Measurements from ENCODE around the gene DGCR2. TPM values are rescaled to one million over a fixed set of nuclear protein-coding genes. Genes with fewer than 3 reads are reported as not detected.

DGCR2 gene
- total and polyA plus RNA-seq, 2 of the 4 experiments (the other 2 are of a cell fraction), result 17.2 to 35.4 TPM

- H2BK15ac ChIP-seq (ENCODE audit: low read depth, low read length), result no peak overlapping the region
- H2BK120ac ChIP-seq (ENCODE audit: low read depth, low read length), result no peak overlapping the region
- H4K91ac ChIP-seq (ENCODE audit: insufficient read depth, low read depth, low read length), result no peak overlapping the region
- H4K8ac ChIP-seq (ENCODE audit: low read depth in 2 of 2, low read length in 2 of 2), result no peak overlapping the region
- no peaks in the 10 kb centered on the region for H4K20me1 ChIP-seq (ENCODE audit: insufficient read depth, low read length)
- 43% methylated on average over 1 of the region's 4 CpGs; no CpG with 5 or more reads in 1 of the 2 experiments for WGBS, 2 experiments (ENCODE audit: extremely low coverage in 2 of 2, insufficient read length in 1 of 2)
- no peaks in the 10 kb centered on the region for H3K79me1 ChIP-seq (ENCODE audit: low read depth in 1 of 2, low read length in 2 of 2)
- no peak overlapping the region for H3K56ac ChIP-seq (ENCODE audit: extremely low read depth, insufficient read depth, low read length)
- no peak overlapping the region for H2AK9ac ChIP-seq (replicated peaks; ENCODE audit: low read depth, low read length, poor library complexity)
- H2AFZ ChIP-seq (replicated peaks; ENCODE audit: low read length, poor library complexity), result no peak overlapping the region
- H3K4ac ChIP-seq (ENCODE audit: low read depth, low read length), result no peak overlapping the region
- no peaks in the 10 kb centered on the region for H3K36me3 ChIP-seq (ENCODE audit: control insufficient read depth, insufficient read depth, low read length)
- H4K5ac ChIP-seq (ENCODE audit: low read depth, low read length), result no peak overlapping the region
- no peak overlapping the region for H3K27ac ChIP-seq (ENCODE audit: insufficient read depth, low read length)
- ChIA-PET POLR2A (ENCODE audit: unreplicated experiment) (no interaction called here), CTCF (no interaction called here)
- H3K18ac ChIP-seq (ENCODE audit: low read depth, low read length), result no peak overlapping the region
- no peaks in the 10 kb centered on the region for H3K9me3 ChIP-seq (ENCODE audit: control insufficient read depth, insufficient read depth, low read length)
- no TSS peak for BruUV-seq (replicated peaks)
- in situ Hi-C loops (cut with MboI; ENCODE audit: low sequenced_read_pairs) (no loop called here), intact Hi-C loops (cut with micrococcal nuclease) (no loop called here), dilution Hi-C loops (cut with HindIII; ENCODE audit: low sequenced_read_pairs, unreplicated experiment) (no loop called here)
- no peak overlapping the region for H3K14ac ChIP-seq (replicated peaks; ENCODE audit: low read depth, low read length)
- no peak overlapping the region for H3K9ac ChIP-seq (ENCODE audit: low read depth, low read length)
- H3K27me3 ChIP-seq (ENCODE audit: control insufficient read depth, insufficient read depth, low read length), result peaks cover 19% of the 10 kb centered on the region
- no peak overlapping the region for H2BK5ac ChIP-seq (ENCODE audit: low read depth, low read length, poor library complexity, severe bottlenecking)
- H3K4me1 ChIP-seq (ENCODE audit: control insufficient read depth, insufficient read depth, low read length), result no peaks in the 10 kb centered on the region
- H2AK5ac ChIP-seq (ENCODE audit: low read depth, low read length), result no peak overlapping the region
- TF ChIP-seq FOS (IDR thresholded peaks at IDR 0.05; ENCODE audit: low read depth, low read length) (no peak), RCOR1 (IDR thresholded peaks at IDR 0.05; ENCODE audit: insufficient replicate concordance, low read length) (no peak), MAFK (IDR thresholded peaks at IDR 0.05; ENCODE audit: low read depth, low read length) (no peak), RAD21 (IDR thresholded peaks at IDR 0.05; ENCODE audit: low read length) (no peak), MXI1 (IDR thresholded peaks at IDR 0.05; ENCODE audit: borderline replicate concordance, low read depth, low read length) (no peak), MAZ (IDR thresholded peaks at IDR 0.05; ENCODE audit: borderline replicate concordance, low read depth, low read length) (no peak), BHLHE40 (IDR thresholded peaks at IDR 0.05; ENCODE audit: low read depth, low read length) (no peak), CHD1 (IDR thresholded peaks at IDR 0.05; ENCODE audit: low read depth, low read length) (no peak)
- DNase-seq (no peak), ATAC-seq (ENCODE audit: low read depth) (no peak)
- H3K4me3 ChIP-seq (ENCODE audit: insufficient read depth, low read depth, low read length), result no peak overlapping the region
- no peak overlapping the region for H2BK20ac ChIP-seq (ENCODE audit: low read depth, low read length)
- no peaks in the 10 kb centered on the region for H3K9me1 ChIP-seq (ENCODE audit: insufficient read depth, low read length)
- no peak overlapping the region for H3K4me2 ChIP-seq (ENCODE audit: low read depth, low read length)
- no peak overlapping the region for H3K23ac ChIP-seq (ENCODE audit: low read depth, low read length)
These were observed 104.0 kb downstream of the DGCR2 start for GRCh38 chr22:19018256-19018655.

Data from IMR-90 (cell line).